B cell (primary cell): ENCODE measurements around the gene ST6GALNAC1. TPM values are rescaled to one million over a fixed set of nuclear protein-coding genes. Genes with fewer than 3 reads are reported as not detected.

ENCODE experiments used
- ATAC-seq: fragments of 200-7000 bp; cut with Tn5 transposase; one replicate; pipeline ENCODE4 v1.10.0; 2021; ENCODE audit warnings: low read depth, mild to moderate bottlenecking, moderate number of reproducible peaks, moderate library complexity
- CTCF ChIA-PET: fragments of 350-600 bp; sonication (Branson Sonifier 250); formaldehyde crosslinking; loops from one replicate; lab custom pipeline; 2021; ENCODE audit warnings: antibody characterized with exemption, inconsistent platforms; lab: Charles Lee
- POLR2A ChIA-PET: fragments of 350-600 bp; sonication (Branson Sonifier 250); formaldehyde crosslinking; loops from one replicate; lab custom pipeline; 2021; ENCODE audit warnings: antibody characterized with exemption; lab: Charles Lee
- DNase-seq: peaks from one replicate; pipeline ENCODE4 v3.0.0; 2013
- H2AFZ ChIP-seq: 2 replicates; pipeline ENCODE4 v1.6.1; 2012; ENCODE audit warnings: mild to moderate bottlenecking, low read depth, low read length; ENCODE audit not compliant: insufficient read depth, poor library complexity, severe bottlenecking
- H3K27ac ChIP-seq, 2 donors: 1 replicate in 1 of 2; 2 replicates in 1 of 2; pipeline ENCODE4 v1.5.1; 2012 to 2013; ENCODE audit warnings: low read length in 2 of 2, mild to moderate bottlenecking in 2 of 2, moderate library complexity in 1 of 2
- H3K27me3 ChIP-seq, 4 experiments: fragments of 200-600 bp in 1 of 4; sonication (generic) in 1 of 4; replicated peaks in 1 of 4; 1 replicate in 2 of 4; 2 replicates in 2 of 4; pipeline versions ENCODE4 v1.6.1 to v1.7.0; 2013 to 2016; ENCODE audit warnings: low read length in 3 of 4, mild to moderate bottlenecking in 2 of 4, mixed read lengths in 1 of 4, moderate library complexity in 1 of 4; ENCODE audit not compliant: insufficient read depth in 4 of 4, control insufficient read depth in 3 of 4; ENCODE audit errors: control extremely low read depth in 1 of 4
- H3K36me3 ChIP-seq, 2 experiments: replicated peaks in 1 of 2; 1 replicate in 1 of 2; 2 replicates in 1 of 2; pipeline versions ENCODE4 v1.6.1 to v1.7.1; 2013; ENCODE audit warnings: low read length in 1 of 2; ENCODE audit not compliant: insufficient read depth in 2 of 2, control insufficient read depth in 1 of 2; ENCODE audit errors: control extremely low read depth in 1 of 2, extremely low read depth in 1 of 2
- H3K4me1 ChIP-seq, 2 donors: fragments of 200-600 bp in 1 of 2; sonication (generic) in 1 of 2; 1 replicate in 1 of 2; 2 replicates in 1 of 2; pipeline versions ENCODE4 v1.5.1 to v1.6.1; 2013 to 2017; ENCODE audit warnings: low read length in 2 of 2; ENCODE audit not compliant: control insufficient read depth in 2 of 2, insufficient read depth in 2 of 2
- H3K4me2 ChIP-seq: replicated peaks from 2 replicates; pipeline ENCODE3; 2012; ENCODE audit warnings: mild to moderate bottlenecking, low read depth, low read length; ENCODE audit not compliant: poor library complexity, severe bottlenecking
- H3K4me3 ChIP-seq, 5 experiments: fragments of 200-600 bp in 1 of 5; sonication (generic) in 1 of 5; 1 replicate in 3 of 5; 2 replicates in 2 of 5; pipeline versions ENCODE4 v1.5.1 to v1.7.0; 2011 to 2016; ENCODE audit warnings: low read length in 4 of 5, mild to moderate bottlenecking in 4 of 5, low read depth in 2 of 5, control low read depth in 1 of 5, moderate library complexity in 1 of 5; ENCODE audit not compliant: insufficient read depth in 1 of 5; ENCODE audit errors: control extremely low read depth in 1 of 5, extremely low read depth in 1 of 5
- H3K79me2 ChIP-seq: fragments of 200-600 bp; sonication (generic); one replicate; pipeline ENCODE4 v1.6.0; 2016; ENCODE audit warnings: low read length; ENCODE audit not compliant: control insufficient read depth, insufficient read depth
- H3K9ac ChIP-seq: fragments of 200-600 bp; sonication (generic); 2 replicates; pipeline ENCODE4 v1.6.1; 2017; ENCODE audit warnings: mild to moderate bottlenecking, low read length, moderate library complexity
- H3K9me3 ChIP-seq, 3 donors: one replicate each; pipeline versions ENCODE4 v1.6.1 to v1.7.1; 2013; ENCODE audit warnings: low read length in 2 of 3; ENCODE audit not compliant: control insufficient read depth in 2 of 3, insufficient read depth in 1 of 3; ENCODE audit errors: control extremely low read depth in 1 of 3
- H4K20me1 ChIP-seq: 2 replicates; pipeline ENCODE4 v1.6.0; 2012; ENCODE audit warnings: mild to moderate bottlenecking, low read length; ENCODE audit not compliant: insufficient read depth, control insufficient read depth, poor library complexity, severe bottlenecking
- H3K27ac Mint-ChIP-seq: one replicate; pipeline ENCODE4 v1.8.0; 2021; ENCODE audit warnings: mixed read lengths
- H3K27me3 Mint-ChIP-seq: one replicate; pipeline ENCODE4 v1.8.0; 2021; ENCODE audit warnings: mixed read lengths
- H3K4me1 Mint-ChIP-seq: one replicate; pipeline ENCODE4 v1.8.0; 2021; ENCODE audit warnings: mixed read lengths
- H3K4me3 Mint-ChIP-seq: one replicate; pipeline ENCODE4 v1.8.0; 2021; ENCODE audit warnings: mixed read lengths
- H3K9me3 Mint-ChIP-seq: one replicate; pipeline ENCODE4 v1.8.0; 2022; ENCODE audit warnings: mixed read lengths; ENCODE audit not compliant: insufficient read depth
- CTCF ChIP-seq: fragments of 200-600 bp; IDR thresholded peaks from one replicate; pipeline ENCODE4 v1.8.0; 2022; ENCODE audit warnings: antibody characterized with exemption, mild to moderate bottlenecking
- EZH2 ChIP-seq: IDR thresholded peaks from 2 replicates; pipeline ENCODE4 v1.6.1; 2012; ENCODE audit warnings: borderline replicate concordance, low read depth, mild to moderate bottlenecking, moderate library complexity, low read length; ENCODE audit not compliant: insufficient read depth, poor library complexity, severe bottlenecking
- WGBS: methylation state at CpG from one replicate; pipeline ENCODE4 v1.1.5; 2013; ENCODE audit warnings: missing lambda C conversion rate; ENCODE audit not compliant: insufficient coverage; 5-methylcytosine and 5-hydroxymethylcytosine counted together
- intact Hi-C: fragments of 100-400 bp; cut with micrococcal nuclease; formaldehyde crosslinking; loops from one replicate; pipeline ENCODE4 v1.10.0; 2022
- polyA plus RNA-seq: library from polyadenylated mRNA; depleted of rRNA; stranded (reverse); fragments of >200 nt; gene quantifications from 2 replicates; pipeline ENCODE4 v1.2.3, GENCODE V29; 2012
- total RNA-seq, 2 donors: library from RNA; stranded (reverse); fragments of 120-200 nt in 1 of 2; gene quantifications; 1 replicate in 1 of 2; 2 replicates in 1 of 2; pipeline versions ENCODE4 v1.2.3 to v1.2.4, GENCODE V29; 2013 to 2022

The ST6GALNAC1 gene
- total and polyA plus RNA-seq, 2 donors (not counting 1 experiment from before 2014, with no cell fraction given), result not detected

DNA sequence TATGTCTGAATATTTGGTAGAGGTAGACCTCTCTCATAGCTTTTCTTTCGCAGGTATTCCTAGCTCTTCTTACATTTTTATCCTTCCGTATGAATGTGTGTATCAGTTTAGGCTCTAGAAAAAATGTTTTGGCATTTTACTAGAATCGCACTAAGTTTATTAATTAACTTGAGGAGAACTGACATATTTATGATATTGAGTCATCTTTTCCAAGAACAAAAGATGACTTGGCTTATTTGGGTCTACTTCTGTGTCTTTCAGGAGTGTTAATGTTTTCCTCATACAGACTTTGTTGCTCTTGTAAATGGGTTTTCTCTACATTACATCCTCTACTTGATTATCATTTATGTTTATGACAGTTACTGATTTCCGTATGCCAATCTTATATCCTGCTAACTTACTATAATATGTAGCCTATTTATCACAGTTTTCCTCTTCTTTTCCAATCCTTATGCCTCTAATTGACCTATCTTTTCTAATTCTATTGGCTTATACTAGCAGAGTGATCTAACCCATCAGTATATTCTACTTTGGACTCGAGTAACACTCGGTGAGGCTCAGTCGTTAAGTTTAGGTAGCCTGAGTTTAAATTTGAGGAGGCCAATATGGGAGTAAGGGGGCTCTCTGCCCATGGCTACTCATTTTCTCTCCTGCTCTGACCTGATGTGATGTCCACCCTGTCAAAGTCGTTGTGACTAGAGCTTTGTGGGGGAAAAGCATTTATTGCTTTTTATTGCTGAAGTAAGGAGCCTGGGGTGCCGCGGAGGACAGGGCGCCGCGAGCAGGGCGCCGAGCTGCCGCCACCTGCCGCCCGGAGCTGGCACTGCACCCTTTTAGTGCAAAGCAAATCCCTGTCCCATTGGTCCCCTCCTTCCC lies 20.0 kb downstream of the ST6GALNAC1 start:
- no peak overlapping the region for H3K27ac Mint-ChIP-seq
- H3K9ac ChIP-seq, result no peak overlapping the region
- H3K9me3 Mint-ChIP-seq, result no peaks in the 10 kb centered on the region

More for the DNA sequence above, 20.0 kb downstream of the ST6GALNAC1 start:
- H3K4me3 ChIP-seq, result no peak overlapping the region
- H2AFZ ChIP-seq, result no peak overlapping the region
- ChIA-PET POLR2A (interaction anchor here (0.8 to 1.4 kb wide), 3 partner anchors 38 to 66 kb away, joined by 3 to 4 read pairs (median 3); partner anchors contain the start of gene ST6GALNAC2), CTCF (interaction anchor here (0.6 to 6.7 kb wide), 44 partner anchors 9 to 1689 kb away, joined by 3 to 89 read pairs (median 4); partner anchors contain the start of genes AANAT and ST6GALNAC2)
- 0% methylated on average over 6 of the region's 18 CpGs for WGBS
- intact Hi-C loops, result loop anchor here (1.0 to 5.0 kb wide), 3 partner anchors 66 to 321 kb away; no protein-coding TSS in a partner anchor
- Mint-ChIP-seq H3K4me3 (no peak overlapping the region), H3K27me3 (peaks cover 14% of the 10 kb centered on the region), H3K4me1 (peaks cover 2% of the 10 kb centered on the region)
- H3K4me2 ChIP-seq, result no peak overlapping the region
- H4K20me1 ChIP-seq, result no peaks in the 10 kb centered on the region
- no peaks in the 10 kb centered on the region for H3K36me3 ChIP-seq
- DNase-seq (peak; percentile 83), ATAC-seq (peak; percentile 94)
- TF ChIP-seq CTCF, result peak; percentile 100
- no peak for TF ChIP-seq EZH2
- no peaks in the 10 kb centered on the region for H3K79me2 ChIP-seq
- H3K27ac ChIP-seq, result no peak overlapping the region
- peaks cover 0 to 12% (median 1%) of the 10 kb centered on the region in 4 experiments for H3K27me3 ChIP-seq
- H3K9me3 ChIP-seq, result no peaks in the 10 kb centered on the region
- peaks cover 0 to 3% of the 10 kb centered on the region in 2 donors for H3K4me1 ChIP-seq
